HAP-1 (cell line): ENCODE data around the gene SH2D6.

Experiments used
- DNase-seq, 2 experiments: peaks; one replicate each; pipeline ENCODE4 v3.0.0-alpha.2; 2016 to 2020; ENCODE audit warnings: low spot score in 2 of 2
- H3K27me3 ChIP-seq: fragments of 250-450 bp; sonication (Bioruptor Pico); 2 replicates; pipeline ENCODE4 v1.5.1; 2020; ENCODE audit warnings: low read depth, mild to moderate bottlenecking, moderate library complexity
- H3K36me3 ChIP-seq: fragments of 250-450 bp; sonication (Bioruptor Pico); replicated peaks from 2 replicates; pipeline ENCODE4 v1.5.1; 2020; ENCODE audit warnings: mild to moderate bottlenecking
- H3K4me1 ChIP-seq: fragments of 250-450 bp; sonication (Bioruptor Pico); 2 replicates; pipeline ENCODE4 v1.5.1; 2020; ENCODE audit warnings: mild to moderate bottlenecking
- H3K4me3 ChIP-seq: fragments of 250-450 bp; sonication (Bioruptor Pico); 2 replicates; pipeline ENCODE4 v1.5.1; 2020; ENCODE audit warnings: mild to moderate bottlenecking, moderate library complexity
- H3K9me3 ChIP-seq: fragments of 250-450 bp; sonication (Bioruptor Pico); 2 replicates; pipeline ENCODE4 v1.5.1; 2020; ENCODE audit warnings: mild to moderate bottlenecking, moderate library complexity
- in situ Hi-C: fragments of 300-500 bp; cut with MboI; formaldehyde crosslinking; loops from 3 replicates; pipeline ENCODE4 v1.14.3; 2020; ENCODE audit warnings: low sequenced_read_pairs, inconsistent platforms, mixed read lengths

The SH2D6 gene

GRCh38 chr2:85390941-85391669 is 27.4 kb upstream of the SH2D6 start:
- DNase-seq, result peak; percentile 27 to 81
- in situ Hi-C loops, result no loop called here
- Histone ChIP-seq H3K9me3 (no peaks in the 10 kb centered on the region), H3K36me3 (peaks cover 4% of the 10 kb centered on the region), H3K27me3 (no peaks in the 10 kb centered on the region), H3K4me1 (peaks cover 4% of the 10 kb centered on the region; the same call in 1 of the 2 replicates), H3K4me3 (no peak overlapping the region)

- in situ Hi-C loops, result no loop called here
- H3K36me3 ChIP-seq, result no peaks in the 10 kb centered on the region; the same call in 1 of the 2 replicates
Observed at GRCh38 chr2:85393836-85394235, 24.7 kb upstream of the SH2D6 start.

GRCh38 chr2:85394261-85394681 is 24.2 kb upstream of the SH2D6 start:
- peak in 1 of 2 experiments; percentile 59 for DNase-seq
- in situ Hi-C loops, result no loop called here
- no peak overlapping the region for H3K4me3 ChIP-seq
- H3K27me3 ChIP-seq, result no peaks in the 10 kb centered on the region
- no peaks in the 10 kb centered on the region for H3K4me1 ChIP-seq
- H3K9me3 ChIP-seq, result no peaks in the 10 kb centered on the region
- H3K36me3 ChIP-seq, result no peaks in the 10 kb centered on the region; the same call in 1 of the 2 replicates

More at GRCh38 chr2:85393836-85394235, 24.7 kb upstream of the SH2D6 start:
- Histone ChIP-seq H3K4me3 (no peak overlapping the region), H3K27me3 (no peaks in the 10 kb centered on the region), H3K4me1 (peaks cover 4% of the 10 kb centered on the region; the same call in 1 of the 2 replicates), H3K9me3 (no peaks in the 10 kb centered on the region)
- no peak for DNase-seq

- no peaks in the 10 kb centered on the region for H3K4me1 ChIP-seq
- no peaks in the 10 kb centered on the region; the same call in 1 of the 2 replicates for H3K36me3 ChIP-seq
- DNase-seq, result no peak
- no peak overlapping the region for H3K4me3 ChIP-seq
- H3K27me3 ChIP-seq, result no peaks in the 10 kb centered on the region
- in situ Hi-C loops, result no loop called here
- no peaks in the 10 kb centered on the region for H3K9me3 ChIP-seq
Observed at GRCh38 chr2:85394976-85395375, 23.5 kb upstream of the SH2D6 start.

GRCh38 chr2:85395912-85396475 is 22.5 kb upstream of the SH2D6 start:
- no peaks in the 10 kb centered on the region for H3K9me3 ChIP-seq
- H3K27me3 ChIP-seq, result no peaks in the 10 kb centered on the region
- no peak overlapping the region for H3K4me3 ChIP-seq
- H3K36me3 ChIP-seq, result no peaks in the 10 kb centered on the region; the same call in 1 of the 2 replicates
- no peaks in the 10 kb centered on the region for H3K4me1 ChIP-seq
- in situ Hi-C loops, result no loop called here
- no peak for DNase-seq

- Histone ChIP-seq H3K36me3 (no peaks in the 10 kb centered on the region), H3K4me3 (no peak overlapping the region), H3K27me3 (no peaks in the 10 kb centered on the region), H3K9me3 (no peaks in the 10 kb centered on the region), H3K4me1 (no peaks in the 10 kb centered on the region)
- no peak for DNase-seq
- in situ Hi-C loops, result no loop called here
Observed at GRCh38 chr2:85396531-85397470, 21.7 kb upstream of the SH2D6 start.

- DNase-seq, result no peak
- H3K27me3 ChIP-seq, result no peaks in the 10 kb centered on the region
- no peak overlapping the region for H3K4me3 ChIP-seq
- in situ Hi-C loops, result no loop called here
- H3K4me1 ChIP-seq, result no peaks in the 10 kb centered on the region
- H3K36me3 ChIP-seq, result no peaks in the 10 kb centered on the region
- H3K9me3 ChIP-seq, result no peaks in the 10 kb centered on the region
Observed at GRCh38 chr2:85397925-85398331, 20.6 kb upstream of the SH2D6 start.

- H3K27me3 ChIP-seq, result no peaks in the 10 kb centered on the region
- no peaks in the 10 kb centered on the region for H3K4me1 ChIP-seq
- no peak for DNase-seq
- no peaks in the 10 kb centered on the region for H3K36me3 ChIP-seq
- peaks cover 5% of the 10 kb centered on the region for H3K9me3 ChIP-seq
- in situ Hi-C loops, result no loop called here
- H3K4me3 ChIP-seq, result no peak overlapping the region
Observed at GRCh38 chr2:85398426-85399182, 19.9 kb upstream of the SH2D6 start.

- H3K4me1 ChIP-seq, result no peaks in the 10 kb centered on the region
- H3K9me3 ChIP-seq, result peaks cover 5% of the 10 kb centered on the region
- no peaks in the 10 kb centered on the region for H3K36me3 ChIP-seq
- in situ Hi-C loops, result no loop called here
- H3K27me3 ChIP-seq, result no peaks in the 10 kb centered on the region
- H3K4me3 ChIP-seq, result no peak overlapping the region
- no peak for DNase-seq
Observed at GRCh38 chr2:85399183-85399455, 19.4 kb upstream of the SH2D6 start.

GRCh38 chr2:85400023-85400422 is 18.5 kb upstream of the SH2D6 start:
- Histone ChIP-seq H3K4me1 (no peaks in the 10 kb centered on the region; the same call in 1 of the 2 replicates), H3K36me3 (no peaks in the 10 kb centered on the region), H3K27me3 (no peaks in the 10 kb centered on the region), H3K9me3 (peaks cover 10% of the 10 kb centered on the region), H3K4me3 (no peak overlapping the region)
- DNase-seq, result no peak
- in situ Hi-C loops, result no loop called here

- Histone ChIP-seq H3K4me1 (no peaks in the 10 kb centered on the region; the same call in 1 of the 2 replicates), H3K9me3 (peaks cover 10% of the 10 kb centered on the region), H3K4me3 (no peak overlapping the region), H3K36me3 (no peaks in the 10 kb centered on the region), H3K27me3 (no peaks in the 10 kb centered on the region)
- no peak for DNase-seq
- in situ Hi-C loops, result no loop called here
Observed at GRCh38 chr2:85400541-85401463, 17.7 kb upstream of the SH2D6 start.

GRCh38 chr2:85401464-85401805 is 17.1 kb upstream of the SH2D6 start:
- DNase-seq, result no peak
- peaks cover 10% of the 10 kb centered on the region for H3K9me3 ChIP-seq
- no peaks in the 10 kb centered on the region for H3K36me3 ChIP-seq
- in situ Hi-C loops, result no loop called here
- no peaks in the 10 kb centered on the region; the same call in 1 of the 2 replicates for H3K4me1 ChIP-seq
- H3K4me3 ChIP-seq, result no peak overlapping the region
- H3K27me3 ChIP-seq, result no peaks in the 10 kb centered on the region
